Ovary (tissue), 3 donors: Measurements from ENCODE around the gene BTBD17.

Source experiments
- EP300 ChIP-seq: sonication (generic); formaldehyde crosslinking; IDR thresholded peaks from one replicate; pipeline ENCODE4 v1.6.1; 2017; ENCODE audit warnings: antibody characterized with exemption
- POLR2A ChIP-seq: fragments of 450-650 bp; IDR thresholded peaks from one replicate; pipeline ENCODE4 v1.6.1; 2017; ENCODE audit warnings: antibody characterized with exemption, mild to moderate bottlenecking, moderate library complexity
- TF ChIP-seq, protein P1 (sequence below), 3 donors: fragments of 450-650 bp in 2 of 3; fragments of 200-600 bp in 1 of 3; IDR thresholded peaks; one replicate each; pipeline versions ENCODE4 v1.5.1 to v1.8.0; 2016 to 2022; ENCODE audit warnings: antibody characterized with exemption in 3 of 3, mild to moderate bottlenecking in 1 of 3
- donor health status: DM: no; HTN: no; CAD: no.

DNA sequence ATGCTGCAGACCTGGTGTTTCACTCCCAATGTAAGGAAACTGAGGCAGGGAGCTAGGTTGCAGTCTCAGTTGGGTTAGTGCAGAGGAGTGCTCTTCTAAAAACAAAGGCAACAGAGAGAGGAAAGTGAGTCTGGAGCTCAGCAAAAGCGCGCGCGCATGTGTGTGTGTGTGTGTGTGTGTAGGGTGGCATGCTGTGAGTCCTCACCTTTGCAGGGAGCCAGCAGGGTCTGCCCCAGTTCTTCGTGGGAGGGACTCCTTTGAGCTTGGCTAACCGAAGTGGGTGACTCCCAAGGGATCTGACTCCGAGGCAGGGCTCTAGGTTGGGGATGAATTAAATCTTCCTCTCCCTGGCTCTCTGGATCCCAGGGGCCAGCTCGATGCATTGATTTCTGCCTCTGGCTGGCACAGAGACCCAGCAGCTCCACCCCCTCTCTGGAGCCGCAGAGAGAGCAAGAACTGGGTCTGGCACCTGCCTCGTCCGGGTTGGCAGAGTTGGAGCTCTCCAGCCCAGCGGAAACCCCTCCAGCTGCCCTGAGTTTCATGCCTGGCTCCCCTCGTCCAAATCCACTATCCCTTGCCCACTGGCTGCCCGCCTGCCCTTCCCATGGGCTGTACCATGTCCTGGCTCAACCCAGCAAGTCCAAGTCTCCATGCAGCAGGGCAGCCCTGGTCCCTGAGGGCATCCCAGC, 1.3 kb upstream of the BTBD17 start:
- TF ChIP-seq, protein P1, sequence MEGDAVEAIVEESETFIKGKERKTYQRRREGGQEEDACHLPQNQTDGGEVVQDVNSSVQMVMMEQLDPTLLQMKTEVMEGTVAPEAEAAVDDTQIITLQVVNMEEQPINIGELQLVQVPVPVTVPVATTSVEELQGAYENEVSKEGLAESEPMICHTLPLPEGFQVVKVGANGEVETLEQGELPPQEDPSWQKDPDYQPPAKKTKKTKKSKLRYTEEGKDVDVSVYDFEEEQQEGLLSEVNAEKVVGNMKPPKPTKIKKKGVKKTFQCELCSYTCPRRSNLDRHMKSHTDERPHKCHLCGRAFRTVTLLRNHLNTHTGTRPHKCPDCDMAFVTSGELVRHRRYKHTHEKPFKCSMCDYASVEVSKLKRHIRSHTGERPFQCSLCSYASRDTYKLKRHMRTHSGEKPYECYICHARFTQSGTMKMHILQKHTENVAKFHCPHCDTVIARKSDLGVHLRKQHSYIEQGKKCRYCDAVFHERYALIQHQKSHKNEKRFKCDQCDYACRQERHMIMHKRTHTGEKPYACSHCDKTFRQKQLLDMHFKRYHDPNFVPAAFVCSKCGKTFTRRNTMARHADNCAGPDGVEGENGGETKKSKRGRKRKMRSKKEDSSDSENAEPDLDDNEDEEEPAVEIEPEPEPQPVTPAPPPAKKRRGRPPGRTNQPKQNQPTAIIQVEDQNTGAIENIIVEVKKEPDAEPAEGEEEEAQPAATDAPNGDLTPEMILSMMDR (IDR thresholded peaks at IDR 0.05): no peak
- TF ChIP-seq POLR2A (no peak), EP300 (no peak)
